WTC11 (cell line): ENCODE measurements around the gene SSU72. TPM values are rescaled to one million over a fixed set of nuclear protein-coding genes. Genes with fewer than 3 reads are reported as not detected.
A peak's percentile ranks its signal among the peaks of the same experiment; 100 is the strongest.

Source experiments
- ATAC-seq: fragments of 200-7000 bp; cut with Tn5 transposase; 2 replicates; pipeline ENCODE4 v1.10.0; 2021; ENCODE audit warnings: mild to moderate bottlenecking, moderate library complexity
- CTCF ChIA-PET: fragments of 300-600 bp; sonication (Branson Sonifier 250); formaldehyde crosslinking; loops from one replicate; lab custom pipeline; 2021; ENCODE audit warnings: antibody characterized with exemption; lab: Charles Lee
- POLR2A ChIA-PET: fragments of 350-600 bp; sonication (Branson Sonifier 250); formaldehyde crosslinking; loops from one replicate; lab custom pipeline; 2021; ENCODE audit warnings: antibody characterized with exemption; lab: Charles Lee
- DNase-seq: peaks from one replicate; pipeline ENCODE4 v3.0.0; 2021; ENCODE audit warnings: low spot score
- H3K27ac Mint-ChIP-seq: 2 replicates; pipeline ENCODE4 v1.8.0; 2021; ENCODE audit warnings: mixed read lengths
- H3K27me3 Mint-ChIP-seq: 2 replicates; pipeline ENCODE4 v1.8.0; 2021; ENCODE audit warnings: low read depth, mild to moderate bottlenecking, moderate library complexity, mixed read lengths
- H3K36me3 Mint-ChIP-seq: 2 replicates; pipeline ENCODE4 v1.8.0; 2021; ENCODE audit warnings: mixed read lengths
- H3K4me1 Mint-ChIP-seq: 2 replicates; pipeline ENCODE4 v1.8.0; 2022; ENCODE audit warnings: mixed read lengths
- H3K4me3 Mint-ChIP-seq: 2 replicates; pipeline ENCODE4 v1.8.0; 2021; ENCODE audit warnings: mild to moderate bottlenecking, moderate library complexity, mixed read lengths
- H3K9me3 Mint-ChIP-seq: 2 replicates; pipeline ENCODE4 v1.8.0; 2021; ENCODE audit warnings: mixed read lengths
- ATF3 ChIP-seq: sonication (generic); formaldehyde crosslinking; conservative IDR thresholded peaks from 2 replicates; pipeline ENCODE4 v1.8.1; 2022; ENCODE audit warnings: mild to moderate bottlenecking, missing genetic modification reagents
- CREB1 ChIP-seq: sonication (generic); formaldehyde crosslinking; IDR thresholded peaks from 2 replicates; pipeline ENCODE4 v1.8.0; 2023; ENCODE audit warnings: mild to moderate bottlenecking, missing genetic modification reagents
- E2F5 ChIP-seq: sonication (generic); formaldehyde crosslinking; IDR thresholded peaks from 2 replicates; pipeline ENCODE4 v1.8.1; 2022; ENCODE audit warnings: mild to moderate bottlenecking, moderate library complexity, missing genetic modification reagents
- FOXJ3 ChIP-seq: sonication (generic); formaldehyde crosslinking; IDR thresholded peaks from 2 replicates; pipeline ENCODE4 v1.9.0; 2021; ENCODE audit warnings: missing genetic modification reagents, mild to moderate bottlenecking, borderline replicate concordance
- IRF1 ChIP-seq: sonication (generic); formaldehyde crosslinking; IDR thresholded peaks from 2 replicates; pipeline ENCODE4 v1.8.0; 2023; ENCODE audit warnings: missing genetic modification reagents
- IRF2 ChIP-seq: sonication (generic); formaldehyde crosslinking; IDR thresholded peaks from 2 replicates; pipeline ENCODE4 v1.8.0; 2022; ENCODE audit warnings: low read depth, missing genetic modification reagents, borderline replicate concordance
- JUN ChIP-seq: sonication (generic); formaldehyde crosslinking; IDR thresholded peaks from 2 replicates; pipeline ENCODE4 v1.8.0; 2023; ENCODE audit warnings: mild to moderate bottlenecking, missing genetic modification reagents
- MLX ChIP-seq: sonication (generic); formaldehyde crosslinking; IDR thresholded peaks from 2 replicates; pipeline ENCODE4 v1.8.1; 2023; ENCODE audit warnings: mild to moderate bottlenecking, missing genetic modification reagents, moderate library complexity
- MXD4 ChIP-seq: fragments of 250-450 bp; sonication (Bioruptor Pico); IDR thresholded peaks from 2 replicates; pipeline ENCODE4 v1.8.0; 2021; ENCODE audit warnings: mild to moderate bottlenecking, moderate library complexity, borderline replicate concordance
- MYBL2 ChIP-seq: sonication (generic); formaldehyde crosslinking; IDR thresholded peaks from 2 replicates; pipeline ENCODE4 v1.8.1; 2023; ENCODE audit warnings: mild to moderate bottlenecking, moderate library complexity, missing genetic modification reagents
- NR1H2 ChIP-seq: sonication (generic); formaldehyde crosslinking; IDR thresholded peaks from 2 replicates; pipeline ENCODE4 v1.9.0; 2021; ENCODE audit warnings: mild to moderate bottlenecking, moderate library complexity, missing genetic modification reagents
- PREB ChIP-seq: sonication (generic); formaldehyde crosslinking; IDR thresholded peaks from 2 replicates; pipeline ENCODE4 v1.8.1; 2022; ENCODE audit warnings: mild to moderate bottlenecking, missing genetic modification reagents, moderate library complexity, borderline replicate concordance
- PRRX2 ChIP-seq: fragments of 250-450 bp; sonication (Bioruptor Pico); IDR thresholded peaks from 2 replicates; pipeline ENCODE4 v1.8.0; 2021; ENCODE audit warnings: mild to moderate bottlenecking
- STAT6 ChIP-seq: sonication (generic); formaldehyde crosslinking; conservative IDR thresholded peaks from 2 replicates; pipeline ENCODE4 v1.8.1; 2023; ENCODE audit warnings: mild to moderate bottlenecking, low read depth, missing genetic modification reagents, moderate library complexity
- USF1 ChIP-seq: sonication (generic); formaldehyde crosslinking; IDR thresholded peaks from 2 replicates; pipeline ENCODE4 v1.8.0; 2022; ENCODE audit warnings: mild to moderate bottlenecking, missing genetic modification reagents
- USF2 ChIP-seq: sonication (generic); formaldehyde crosslinking; IDR thresholded peaks from 2 replicates; pipeline ENCODE4 v1.8.1; 2023; ENCODE audit warnings: mild to moderate bottlenecking, missing genetic modification reagents, moderate library complexity
- ZNF138 ChIP-seq: sonication (generic); formaldehyde crosslinking; conservative IDR thresholded peaks from 2 replicates; pipeline ENCODE4 v1.8.1; 2022; ENCODE audit warnings: mild to moderate bottlenecking, moderate library complexity, missing genetic modification reagents
- ZNF232 ChIP-seq: sonication (generic); formaldehyde crosslinking; IDR thresholded peaks from 2 replicates; pipeline ENCODE4 v1.8.0; 2022; ENCODE audit warnings: mild to moderate bottlenecking, missing genetic modification reagents
- ZNF396 ChIP-seq: fragments of 250-450 bp; sonication (Bioruptor Pico); IDR thresholded peaks from 2 replicates; pipeline ENCODE4 v1.8.0; 2021; ENCODE audit warnings: mild to moderate bottlenecking, moderate library complexity, borderline replicate concordance
- ZNF423 ChIP-seq: fragments of 250-450 bp; sonication (Bioruptor Pico); IDR thresholded peaks from 2 replicates; pipeline ENCODE4 v2.1.2; 2022; ENCODE audit warnings: mild to moderate bottlenecking, moderate library complexity
- ZNF425 ChIP-seq: fragments of 250-450 bp; sonication (Bioruptor Pico); conservative IDR thresholded peaks from 2 replicates; pipeline ENCODE4 v1.9.0; 2021; ENCODE audit warnings: mild to moderate bottlenecking
- ZNF671 ChIP-seq: fragments of 250-450 bp; sonication (Bioruptor Pico); IDR thresholded peaks from 2 replicates; pipeline ENCODE4 v1.8.0; 2021; ENCODE audit warnings: mild to moderate bottlenecking
- ZSCAN18 ChIP-seq: fragments of 250-450 bp; sonication (Bioruptor Pico); IDR thresholded peaks from 2 replicates; pipeline ENCODE4 v2.1.2; 2022; ENCODE audit warnings: mild to moderate bottlenecking, moderate library complexity
- total RNA-seq: library from RNA; stranded (reverse); gene quantifications from 3 replicates; pipeline ENCODE4 v1.2.3, GENCODE V29; 2021

Gene SSU72
- total RNA-seq, 1 experiment from 2014 or later, result 158 TPM

GRCh38 chr1:1567152-1567875 is 7.3 kb downstream of the SSU72 start:
- no peak for DNase-seq
- Mint-ChIP-seq H3K36me3 (peaks cover 33% of the 10 kb centered on the region), H3K4me1 (no peaks in the 10 kb centered on the region), H3K27ac (peak overlapping the region; percentile 91), H3K4me3 (no peak overlapping the region), H3K9me3 (no peaks in the 10 kb centered on the region), H3K27me3 (no peaks in the 10 kb centered on the region)
- TF ChIP-seq ZNF232 (CRISPR knock-in tag), result no peak
- no peak for TF ChIP-seq ZNF423 (CRISPR knock-in tag)
- no peak for TF ChIP-seq STAT6 (CRISPR knock-in tag)
- TF ChIP-seq MYBL2 (CRISPR knock-in tag), result no peak
- TF ChIP-seq IRF2 (CRISPR knock-in tag), result no peak
- TF ChIP-seq IRF1, result no peak
- ChIA-PET CTCF (interaction anchor here (0.7 kb wide), 1 partner anchor 13 kb away, joined by 4 read pairs; no protein-coding TSS in a partner anchor), POLR2A (no interaction called here)
- ATAC-seq, result no peak

GRCh38 chr1:1565340-1565739 is 9.3 kb downstream of the SSU72 start:
- POLR2A ChIA-PET, result no interaction called here
- no peaks in the 10 kb centered on the region for H3K27me3 Mint-ChIP-seq
- no peak for DNase-seq
- no peak for TF ChIP-seq USF2 (CRISPR knock-in tag)
- no peak for TF ChIP-seq USF1 (CRISPR knock-in tag)
- no peak for TF ChIP-seq CREB1 (CRISPR knock-in tag)
- TF ChIP-seq MXD4 (CRISPR knock-in tag), result no peak
- no peak for TF ChIP-seq PRRX2 (CRISPR knock-in tag)
- no peak for TF ChIP-seq PREB
- no peak for TF ChIP-seq MLX (CRISPR knock-in tag)
- no peak for TF ChIP-seq ZNF671 (CRISPR knock-in tag)
- TF ChIP-seq ZNF425 (CRISPR knock-in tag), result no peak
- TF ChIP-seq E2F5 (CRISPR knock-in tag), result no peak
- no peak for TF ChIP-seq ATF3
- no peak for TF ChIP-seq ZNF138
- no peak for TF ChIP-seq ZSCAN18
- no peak for TF ChIP-seq NR1H2 (CRISPR knock-in tag)
- TF ChIP-seq JUN (CRISPR knock-in tag), result no peak
- TF ChIP-seq ZNF396, result no peak
- TF ChIP-seq FOXJ3, result no peak
- TF ChIP-seq ZNF423 (CRISPR knock-in tag), result no peak
- peak overlapping the region; percentile 49; the same call in 1 of the 2 replicates for H3K27ac Mint-ChIP-seq
- peaks cover 35% of the 10 kb centered on the region for H3K36me3 Mint-ChIP-seq
- no peak for ATAC-seq
- CTCF ChIA-PET, result no interaction called here
- no peaks in the 10 kb centered on the region for H3K4me1 Mint-ChIP-seq
- H3K9me3 Mint-ChIP-seq, result no peaks in the 10 kb centered on the region
- H3K4me3 Mint-ChIP-seq, result no peak overlapping the region
